ENCODE data around the gene NEBL.

DNA sequence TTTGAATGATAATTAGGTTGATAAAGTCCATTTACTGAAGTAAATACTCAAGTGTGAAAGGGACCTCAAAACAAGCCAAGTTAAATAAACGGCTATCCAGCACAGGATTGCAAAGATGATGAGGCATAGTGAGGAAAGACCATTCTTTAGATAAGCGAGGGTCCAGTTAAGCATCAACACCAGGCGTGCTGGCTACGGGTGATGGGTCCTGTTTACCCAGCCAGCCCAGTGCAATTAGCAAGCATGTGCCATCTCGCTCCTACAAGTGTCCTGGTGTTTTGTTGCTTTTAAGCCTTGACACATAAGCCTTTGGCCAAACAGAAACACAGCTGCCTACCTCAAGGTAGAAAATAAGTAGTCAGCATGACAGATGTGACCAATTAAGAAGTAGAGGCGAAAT is 7.1 kb downstream of the NEBL start:
- TF ChIP-seq, protein P1, sequence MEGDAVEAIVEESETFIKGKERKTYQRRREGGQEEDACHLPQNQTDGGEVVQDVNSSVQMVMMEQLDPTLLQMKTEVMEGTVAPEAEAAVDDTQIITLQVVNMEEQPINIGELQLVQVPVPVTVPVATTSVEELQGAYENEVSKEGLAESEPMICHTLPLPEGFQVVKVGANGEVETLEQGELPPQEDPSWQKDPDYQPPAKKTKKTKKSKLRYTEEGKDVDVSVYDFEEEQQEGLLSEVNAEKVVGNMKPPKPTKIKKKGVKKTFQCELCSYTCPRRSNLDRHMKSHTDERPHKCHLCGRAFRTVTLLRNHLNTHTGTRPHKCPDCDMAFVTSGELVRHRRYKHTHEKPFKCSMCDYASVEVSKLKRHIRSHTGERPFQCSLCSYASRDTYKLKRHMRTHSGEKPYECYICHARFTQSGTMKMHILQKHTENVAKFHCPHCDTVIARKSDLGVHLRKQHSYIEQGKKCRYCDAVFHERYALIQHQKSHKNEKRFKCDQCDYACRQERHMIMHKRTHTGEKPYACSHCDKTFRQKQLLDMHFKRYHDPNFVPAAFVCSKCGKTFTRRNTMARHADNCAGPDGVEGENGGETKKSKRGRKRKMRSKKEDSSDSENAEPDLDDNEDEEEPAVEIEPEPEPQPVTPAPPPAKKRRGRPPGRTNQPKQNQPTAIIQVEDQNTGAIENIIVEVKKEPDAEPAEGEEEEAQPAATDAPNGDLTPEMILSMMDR (IDR thresholded peaks at IDR 0.05; ENCODE audit: low read depth, low read length) = no peak
- no peak for TF ChIP-seq EZH2phosphoT487 (IDR thresholded peaks at IDR 0.05; ENCODE audit: low read depth)
